ENCODE results near the gene HMGXB3.
"Not testable (repeated sequence)": the region's sequence is repeated elsewhere in the genome, so short reads cannot be mapped to it uniquely, and the experiment has no call there.

HMGXB3 gene

GRCh38 chr5:150075806-150076205 is 75.3 kb downstream of the HMGXB3 start:
- Histone ChIP-seq H3K4me3 (ENCODE audit: low read length) (no peak overlapping the region), H3K27me3 (ENCODE audit: insufficient read depth, low read length) (peaks cover 15% of the 10 kb centered on the region)

DNA sequence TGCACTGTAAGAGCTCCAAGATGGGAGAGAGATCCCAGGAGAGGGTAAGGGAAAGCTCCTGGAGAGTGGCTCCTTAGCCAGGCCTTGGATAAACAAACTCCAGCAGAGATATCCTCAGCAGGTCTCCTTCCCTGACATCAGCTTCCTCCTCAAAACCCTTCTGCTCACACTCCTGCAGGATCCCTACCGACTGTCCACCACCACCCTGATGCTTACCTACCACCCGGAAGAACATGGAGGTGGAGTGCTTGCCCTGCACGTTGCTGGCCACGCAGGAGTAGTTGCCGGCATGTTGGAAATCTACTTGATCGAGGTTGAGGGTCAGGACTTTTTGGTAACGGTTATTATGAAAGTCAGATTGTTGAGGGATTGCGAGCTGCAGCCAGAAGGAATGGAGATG is 76.5 kb downstream of the HMGXB3 start:
- H3K36me3 ChIP-seq (ENCODE audit: insufficient read depth, low read length) = no peaks in the 10 kb centered on the region
- H3K4me1 ChIP-seq (ENCODE audit: insufficient read depth, low read length) = peaks cover 7% of the 10 kb centered on the region
- H3K4me3 ChIP-seq (ENCODE audit: low read length) = no peak overlapping the region
- H3K27me3 ChIP-seq (ENCODE audit: insufficient read depth, low read length) = peaks cover 15% of the 10 kb centered on the region
- no peaks in the 10 kb centered on the region for H3K9me3 ChIP-seq (ENCODE audit: low read length)
- H2AFZ ChIP-seq (ENCODE audit: low read depth, low read length) = no peak overlapping the region

More at GRCh38 chr5:150075806-150076205, 75.3 kb downstream of the HMGXB3 start:
- H3K36me3 ChIP-seq (ENCODE audit: insufficient read depth, low read length) = no peaks in the 10 kb centered on the region
- H2AFZ ChIP-seq (ENCODE audit: low read depth, low read length) = no peak overlapping the region
- H3K9me3 ChIP-seq (ENCODE audit: low read length) = no peaks in the 10 kb centered on the region
- H3K4me1 ChIP-seq (ENCODE audit: insufficient read depth, low read length) = no peaks in the 10 kb centered on the region

DNA sequence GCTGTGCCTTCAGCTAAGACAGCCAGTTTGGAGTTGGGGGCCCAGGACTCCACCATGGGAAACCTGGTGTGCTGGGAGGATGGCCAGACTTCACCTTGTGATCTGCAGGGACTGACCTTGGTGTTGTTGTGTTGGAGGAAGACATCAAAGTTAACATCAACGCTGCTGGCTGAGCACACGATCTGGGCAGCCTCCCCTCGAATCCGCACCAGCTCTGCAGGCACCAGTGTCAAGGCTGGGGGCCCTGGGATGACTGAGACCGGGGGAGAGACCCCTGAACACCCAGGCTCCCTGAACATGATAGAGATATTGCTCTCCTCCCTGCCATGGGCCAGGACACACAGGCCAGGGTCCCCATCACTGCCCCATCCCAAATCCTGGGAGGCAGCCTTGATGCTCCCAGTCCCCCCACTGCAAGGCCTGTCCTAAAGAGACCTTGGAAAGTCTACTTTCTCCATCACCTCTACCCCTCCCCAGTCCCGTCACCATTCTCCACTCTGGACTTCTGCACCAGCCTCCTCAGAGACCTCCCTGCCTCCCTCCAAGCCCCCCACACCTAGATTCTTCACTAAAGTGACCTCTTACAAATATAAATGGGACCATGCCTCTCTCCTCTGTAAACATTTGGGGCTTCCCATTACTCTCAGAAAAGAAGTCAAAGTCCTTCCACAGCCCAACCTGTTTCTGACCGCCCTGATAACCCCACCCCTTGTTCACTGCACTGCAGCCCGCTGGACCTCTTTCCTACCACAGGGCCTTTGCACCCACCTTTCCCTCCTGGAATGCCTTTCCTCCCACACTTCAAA is 77.7 kb downstream of the HMGXB3 start:
- Histone ChIP-seq H3K4me1 (ENCODE audit: insufficient read depth, low read length) (peaks cover 11% of the 10 kb centered on the region), H3K9me3 (ENCODE audit: low read length) (no peaks in the 10 kb centered on the region)

GRCh38 chr5:150078802-150079689 is 78.5 kb downstream of the HMGXB3 start:
- Histone ChIP-seq H2AFZ (ENCODE audit: low read depth, low read length) (no peak overlapping the region), H3K4me3 (ENCODE audit: low read length) (no peak overlapping the region), H3K9me3 (ENCODE audit: low read length) (no peaks in the 10 kb centered on the region), H3K36me3 (ENCODE audit: insufficient read depth, low read length) (no peaks in the 10 kb centered on the region), H3K27me3 (ENCODE audit: insufficient read depth, low read length) (peaks cover 15% of the 10 kb centered on the region), H3K4me1 (ENCODE audit: insufficient read depth, low read length) (peaks cover 11% of the 10 kb centered on the region)

More for the DNA sequence above, 77.7 kb downstream of the HMGXB3 start:
- H3K27me3 ChIP-seq (ENCODE audit: insufficient read depth, low read length) = peaks cover 15% of the 10 kb centered on the region
- no peak overlapping the region for H3K4me3 ChIP-seq (ENCODE audit: low read length)
- H2AFZ ChIP-seq (ENCODE audit: low read depth, low read length) = no peak overlapping the region
- H3K36me3 ChIP-seq (ENCODE audit: insufficient read depth, low read length) = no peaks in the 10 kb centered on the region

GRCh38 chr5:150079909-150080461 is 79.4 kb downstream of the HMGXB3 start:
- Histone ChIP-seq H3K4me3 (ENCODE audit: low read length) (no peak overlapping the region), H2AFZ (ENCODE audit: low read depth, low read length) (no peak overlapping the region), H3K4me1 (ENCODE audit: insufficient read depth, low read length) (peaks cover 11% of the 10 kb centered on the region), H3K27me3 (ENCODE audit: insufficient read depth, low read length) (peaks cover 15% of the 10 kb centered on the region), H3K9me3 (ENCODE audit: low read length) (no peaks in the 10 kb centered on the region), H3K36me3 (ENCODE audit: insufficient read depth, low read length) (no peaks in the 10 kb centered on the region)

DNA sequence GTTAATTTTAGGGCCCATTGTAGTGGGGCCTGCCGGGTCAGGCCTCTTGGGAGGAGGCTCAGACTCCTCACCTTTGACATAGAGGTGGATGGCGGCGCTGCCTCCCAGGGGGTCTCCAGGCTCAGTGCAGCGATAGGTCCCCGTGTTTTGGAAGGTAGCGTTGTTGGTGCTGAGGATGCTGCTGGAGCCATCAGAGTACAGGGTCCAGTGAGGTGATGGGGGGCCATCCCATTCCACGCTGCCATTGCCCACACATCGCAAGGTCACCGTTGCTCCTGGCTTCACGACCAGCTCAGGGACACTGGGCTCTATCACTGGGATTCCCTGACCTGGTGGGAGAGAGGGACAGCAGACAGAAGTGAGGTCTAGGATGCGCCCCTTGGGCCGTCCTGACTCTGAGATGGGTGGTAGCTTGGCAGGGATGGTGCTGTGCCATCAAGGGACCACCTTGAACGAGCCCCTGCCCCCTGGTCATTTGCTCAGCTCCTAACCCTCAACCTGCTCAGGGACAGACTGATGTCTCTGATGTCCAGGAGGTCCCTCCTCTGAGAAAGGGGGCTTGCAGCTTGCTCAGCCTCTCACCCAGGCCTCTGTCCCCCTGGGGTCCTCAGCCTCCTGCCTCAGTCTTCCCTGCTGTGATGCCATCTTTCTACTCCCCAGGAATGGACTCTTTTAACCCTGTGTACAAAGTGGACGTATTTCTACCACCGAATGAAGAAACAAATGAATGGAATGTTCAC is 80.3 kb downstream of the HMGXB3 start:
- peaks cover 11% of the 10 kb centered on the region for H3K4me1 ChIP-seq (ENCODE audit: insufficient read depth, low read length)
- no peak overlapping the region for H3K4me3 ChIP-seq (ENCODE audit: low read length)
- no peak overlapping the region for H2AFZ ChIP-seq (ENCODE audit: low read depth, low read length)
- H3K36me3 ChIP-seq (ENCODE audit: insufficient read depth, low read length) = no peaks in the 10 kb centered on the region
- peaks cover 15% of the 10 kb centered on the region for H3K27me3 ChIP-seq (ENCODE audit: insufficient read depth, low read length)
- no peaks in the 10 kb centered on the region for H3K9me3 ChIP-seq (ENCODE audit: low read length)

GRCh38 chr5:150081541-150082283 is 81.2 kb downstream of the HMGXB3 start:
- Histone ChIP-seq H3K4me3 (ENCODE audit: low read length) (no peak overlapping the region), H3K9me3 (ENCODE audit: low read length) (no peaks in the 10 kb centered on the region), H3K4me1 (ENCODE audit: insufficient read depth, low read length) (peaks cover 11% of the 10 kb centered on the region), H3K27me3 (ENCODE audit: insufficient read depth, low read length) (peaks cover 15% of the 10 kb centered on the region), H2AFZ (ENCODE audit: low read depth, low read length) (peak overlapping the region; percentile 1), H3K36me3 (ENCODE audit: insufficient read depth, low read length) (no peaks in the 10 kb centered on the region)

GRCh38 chr5:150082374-150082773 is 81.8 kb downstream of the HMGXB3 start:
- peaks cover 15% of the 10 kb centered on the region for H3K27me3 ChIP-seq (ENCODE audit: insufficient read depth, low read length)
- H3K9me3 ChIP-seq (ENCODE audit: low read length) = no peaks in the 10 kb centered on the region
- peaks cover 11% of the 10 kb centered on the region for H3K4me1 ChIP-seq (ENCODE audit: insufficient read depth, low read length)
- H3K36me3 ChIP-seq (ENCODE audit: insufficient read depth, low read length) = no peaks in the 10 kb centered on the region
- H3K4me3 ChIP-seq (ENCODE audit: low read length) = no peak overlapping the region
- peak overlapping the region; percentile 1 for H2AFZ ChIP-seq (ENCODE audit: low read depth, low read length)

- peaks cover 10% of the 10 kb centered on the region for H3K27me3 ChIP-seq (ENCODE audit: insufficient read depth, low read length)
- H3K9me3 ChIP-seq (ENCODE audit: low read length) = no peaks in the 10 kb centered on the region
- no peak overlapping the region for H3K4me3 ChIP-seq (ENCODE audit: low read length)
- H3K36me3 ChIP-seq (ENCODE audit: insufficient read depth, low read length) = no peaks in the 10 kb centered on the region
- H3K4me1 ChIP-seq (ENCODE audit: insufficient read depth, low read length) = peaks cover 11% of the 10 kb centered on the region
- H2AFZ ChIP-seq (ENCODE audit: low read depth, low read length) = no peak overlapping the region
Observed at GRCh38 chr5:150082889-150083288, 82.3 kb downstream of the HMGXB3 start.

DNA sequence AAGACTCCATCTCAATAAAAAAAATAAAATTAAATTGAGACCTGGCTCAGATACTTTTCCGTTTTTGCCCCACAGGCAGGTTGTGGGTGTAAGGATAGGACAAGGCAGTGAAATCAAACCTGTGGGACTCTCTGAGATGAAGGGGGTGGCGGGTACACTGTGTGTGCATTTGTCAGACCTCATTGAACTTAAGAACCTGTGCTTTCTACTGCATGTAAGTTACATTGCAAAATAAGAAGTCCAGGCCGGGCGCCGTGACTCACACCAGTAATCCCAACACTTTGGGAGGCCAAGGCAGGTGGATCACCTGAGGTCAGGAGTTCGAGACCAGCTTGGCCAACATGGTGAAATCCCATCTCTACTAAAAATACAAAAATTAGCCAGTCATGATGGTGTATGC is 84.2 kb downstream of the HMGXB3 start:
- H3K4me1 ChIP-seq (ENCODE audit: insufficient read depth, low read length) = peaks cover 11% of the 10 kb centered on the region
- not testable (repeated sequence) for H3K27me3 ChIP-seq (ENCODE audit: insufficient read depth, low read length); H2AFZ ChIP-seq (ENCODE audit: low read depth, low read length); H3K9me3 ChIP-seq (ENCODE audit: low read length); H3K36me3 ChIP-seq (ENCODE audit: insufficient read depth, low read length); H3K4me3 ChIP-seq (ENCODE audit: low read length)

- no peaks in the 10 kb centered on the region for H3K36me3 ChIP-seq (ENCODE audit: insufficient read depth, low read length)
- H2AFZ ChIP-seq (ENCODE audit: low read depth, low read length) = no peak overlapping the region
- H3K27me3 ChIP-seq (ENCODE audit: insufficient read depth, low read length) = peaks cover 5% of the 10 kb centered on the region
- no peaks in the 10 kb centered on the region for H3K9me3 ChIP-seq (ENCODE audit: low read length)
- no peak overlapping the region for H3K4me3 ChIP-seq (ENCODE audit: low read length)
- peaks cover 11% of the 10 kb centered on the region for H3K4me1 ChIP-seq (ENCODE audit: insufficient read depth, low read length)
Observed at GRCh38 chr5:150085191-150085912, 84.8 kb downstream of the HMGXB3 start.

Data from neuron (in vitro differentiated cells).